SK-MEL-5 (cell line): ENCODE measurements around the gene RMRP. TPM values are rescaled to one million over a fixed set of nuclear protein-coding genes. Genes with fewer than 3 reads are reported as not detected.
"Not testable (repeated sequence)": the region's sequence is repeated elsewhere in the genome, so short reads cannot be mapped to it uniquely, and the experiment has no call there.

Experiments used
- DNase-seq: peaks from one replicate; pipeline ENCODE4 v3.0.0-alpha.2; 2016; ENCODE audit warnings: low read depth, low spot score
- in situ Hi-C: cut with HindIII; loops from 2 replicates; pipeline ENCODE4 v1.10.0; 2016; ENCODE audit warnings: low sequenced_read_pairs, high pct_unique_total_duplicates, low pct_unique_long_range_greater_than_20kb
- total RNA-seq: library from RNA; depleted of rRNA; stranded (reverse); fragments of >200 nt; shearing (Covaris generic); gene quantifications from 2 replicates; pipeline ENCODE4 v1.2.3, GENCODE V29; 2014

The RMRP gene
- total RNA-seq, 1 experiment from 2014 or later: 34,307 TPM

GRCh38 chr9:35653611-35654010, 4.2 kb downstream of the RMRP start:
- DNase-seq: no peak
- in situ Hi-C loops: no loop called here

- DNase-seq: no peak
Measured at GRCh38 chr9:35652829-35653209, 5.0 kb downstream of the RMRP start.

GRCh38 chr9:35651956-35652828, 5.6 kb downstream of the RMRP start:
- no peak for DNase-seq
- in situ Hi-C loops: no loop called here

More at GRCh38 chr9:35652829-35653209, 5.0 kb downstream of the RMRP start:
- in situ Hi-C loops: no loop called here

- no peak for DNase-seq
- in situ Hi-C loops: no loop called here
Measured at GRCh38 chr9:35650341-35651158, 7.3 kb downstream of the RMRP start, which contains the start of gene SIT1. Gene SIT1, minus strand, starts transcription at chr9:35650931. Its CDS starts 78 bp downstream, at chr9:35650853.

- no peak for DNase-seq
- in situ Hi-C loops: no loop called here
Measured at GRCh38 chr9:35649431-35650340, 8.1 kb downstream of the RMRP start.

GRCh38 chr9:35646533-35647265, 11.1 kb downstream of the RMRP start:
- in situ Hi-C loops: no loop called here
- DNase-seq: peak; percentile 80

GRCh38 chr9:35646153-35646532, 11.7 kb downstream of the RMRP start:
- no peak for DNase-seq
- in situ Hi-C loops: no loop called here

GRCh38 chr9:35645736-35646135, 12.1 kb downstream of the RMRP start:
- in situ Hi-C loops, DNase-seq: not testable (repeated sequence)

GRCh38 chr9:35643046-35643445, 14.8 kb downstream of the RMRP start:
- in situ Hi-C loops: no loop called here
- no peak for DNase-seq

GRCh38 chr9:35641478-35641877, 16.3 kb downstream of the RMRP start:
- in situ Hi-C loops, DNase-seq: not testable (repeated sequence)

GRCh38 chr9:35640431-35640830, 17.4 kb downstream of the RMRP start:
- in situ Hi-C loops: not testable (repeated sequence)

GRCh38 chr9:35639631-35640030, 18.2 kb downstream of the RMRP start:
- in situ Hi-C loops: no loop called here

More at GRCh38 chr9:35640431-35640830, 17.4 kb downstream of the RMRP start:
- DNase-seq: not testable (repeated sequence)

GRCh38 chr9:35639225-35639624, 18.6 kb downstream of the RMRP start:
- in situ Hi-C loops, DNase-seq: not testable (repeated sequence)

More at GRCh38 chr9:35639631-35640030, 18.2 kb downstream of the RMRP start:
- DNase-seq: no peak

GRCh38 chr9:35638751-35639150, 19.1 kb downstream of the RMRP start:
- in situ Hi-C loops, DNase-seq: not testable (repeated sequence)

- DNase-seq, in situ Hi-C loops: not testable (repeated sequence)
Measured at GRCh38 chr9:35637427-35637955, 20.3 kb downstream of the RMRP start.

- DNase-seq, in situ Hi-C loops: not testable (repeated sequence)
Measured at GRCh38 chr9:35636877-35637246, 21.0 kb downstream of the RMRP start.
